Measurements from ENCODE around the gene AVPI1.

Gene AVPI1

DNA sequence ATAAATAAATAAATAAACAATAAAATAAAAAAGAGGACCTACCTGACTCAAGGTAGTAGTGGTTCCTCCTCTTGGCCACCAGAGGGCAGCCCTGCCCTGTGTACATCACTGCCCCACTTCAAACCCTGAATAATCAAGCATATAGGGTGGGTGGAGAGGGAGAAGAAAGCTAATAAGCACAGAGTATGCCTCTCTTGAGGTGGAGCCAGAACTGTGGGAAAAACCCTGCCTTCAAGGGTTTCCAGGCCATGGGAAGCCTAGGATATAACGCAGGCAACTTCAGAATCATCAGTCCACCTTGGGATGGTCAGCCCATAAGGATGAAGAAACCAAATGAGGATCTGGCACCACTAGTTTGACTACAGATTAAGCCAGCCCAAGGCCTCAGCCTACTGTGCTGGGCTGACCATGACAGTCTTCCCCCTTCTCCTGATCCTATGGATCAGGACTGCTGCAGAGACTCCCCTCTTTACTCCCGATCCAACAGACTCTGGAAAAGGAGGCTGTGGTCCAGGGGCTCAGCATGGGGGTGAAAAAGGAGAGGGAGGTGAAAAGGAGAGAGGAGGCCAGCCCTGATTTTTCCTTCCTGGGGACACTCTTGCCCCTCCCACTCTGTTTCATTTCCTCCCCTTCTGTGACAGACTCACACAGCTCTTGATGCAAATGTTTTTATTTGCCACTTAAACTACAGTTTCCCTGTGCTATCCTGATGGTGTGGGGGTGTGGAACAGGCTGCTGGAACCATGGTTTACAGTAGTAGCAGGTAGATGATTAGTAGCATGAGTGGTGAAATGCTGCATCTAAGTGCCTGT, 10.1 kb downstream of the AVPI1 start:
- H3K27ac ChIP-seq, result peak overlapping the region in 1 of 2 donors; percentile 49
- H3K4me3 ChIP-seq, result no peak overlapping the region
- DNase-seq (ENCODE audit: low spot score), result no peak
- TF ChIP-seq, protein P1, sequence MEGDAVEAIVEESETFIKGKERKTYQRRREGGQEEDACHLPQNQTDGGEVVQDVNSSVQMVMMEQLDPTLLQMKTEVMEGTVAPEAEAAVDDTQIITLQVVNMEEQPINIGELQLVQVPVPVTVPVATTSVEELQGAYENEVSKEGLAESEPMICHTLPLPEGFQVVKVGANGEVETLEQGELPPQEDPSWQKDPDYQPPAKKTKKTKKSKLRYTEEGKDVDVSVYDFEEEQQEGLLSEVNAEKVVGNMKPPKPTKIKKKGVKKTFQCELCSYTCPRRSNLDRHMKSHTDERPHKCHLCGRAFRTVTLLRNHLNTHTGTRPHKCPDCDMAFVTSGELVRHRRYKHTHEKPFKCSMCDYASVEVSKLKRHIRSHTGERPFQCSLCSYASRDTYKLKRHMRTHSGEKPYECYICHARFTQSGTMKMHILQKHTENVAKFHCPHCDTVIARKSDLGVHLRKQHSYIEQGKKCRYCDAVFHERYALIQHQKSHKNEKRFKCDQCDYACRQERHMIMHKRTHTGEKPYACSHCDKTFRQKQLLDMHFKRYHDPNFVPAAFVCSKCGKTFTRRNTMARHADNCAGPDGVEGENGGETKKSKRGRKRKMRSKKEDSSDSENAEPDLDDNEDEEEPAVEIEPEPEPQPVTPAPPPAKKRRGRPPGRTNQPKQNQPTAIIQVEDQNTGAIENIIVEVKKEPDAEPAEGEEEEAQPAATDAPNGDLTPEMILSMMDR (IDR thresholded peaks at IDR 0.05), result peak; percentile 88

- no peak for DNase-seq (ENCODE audit: low spot score)
- TF ChIP-seq, protein P1 (IDR thresholded peaks at IDR 0.05), result no peak
- Histone ChIP-seq H3K4me3 (no peak overlapping the region), H3K27ac (no peak overlapping the region)
These were observed 11.8 kb downstream of the AVPI1 start for GRCh38 chr10:97675222-97675621.

DNA sequence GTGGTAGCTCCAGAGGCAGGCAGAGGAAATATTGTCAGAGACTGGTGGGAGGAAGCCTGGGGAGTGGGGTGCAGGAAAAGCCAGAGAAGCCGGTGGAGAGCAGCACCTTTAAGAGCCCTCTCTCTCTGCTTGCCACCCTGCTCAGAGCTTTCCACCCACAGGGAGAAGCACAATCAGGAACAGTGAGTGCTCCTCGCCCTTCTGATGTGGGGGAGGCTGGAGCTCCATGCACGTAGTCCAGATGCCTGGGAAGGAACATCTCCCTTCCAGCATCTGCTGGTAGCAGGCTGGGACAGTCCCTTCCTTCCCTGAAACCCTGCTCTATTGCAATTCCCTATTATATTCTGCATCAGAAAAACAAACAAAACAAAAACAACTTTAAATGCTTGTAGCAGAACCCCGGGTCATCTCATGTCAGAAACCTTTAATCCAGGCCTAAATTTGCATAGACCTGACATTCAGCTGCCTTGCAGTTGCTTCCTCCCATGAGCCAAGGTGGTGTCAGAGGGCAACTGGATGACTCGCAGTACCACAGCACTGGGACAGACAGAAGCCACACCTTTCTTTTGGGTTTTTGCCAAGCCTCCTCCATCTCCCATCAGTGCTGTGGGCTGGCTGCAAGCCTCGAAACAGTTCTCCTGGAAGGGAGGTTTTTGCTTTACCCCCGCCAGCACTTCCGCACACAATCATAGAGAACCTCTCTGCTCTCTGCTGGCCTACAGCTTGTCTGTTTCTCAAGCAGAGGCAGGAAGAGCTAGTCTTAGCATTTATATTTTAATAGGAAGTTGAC, 13.1 kb downstream of the AVPI1 start:
- TF ChIP-seq, protein P1 (IDR thresholded peaks at IDR 0.05), result no peak
- DNase-seq (ENCODE audit: low spot score), result no peak
- no peak overlapping the region for H3K4me3 ChIP-seq
- H3K27ac ChIP-seq, result no peak overlapping the region

GRCh38 chr10:97669571-97669970, 17.5 kb downstream of the AVPI1 start:
- Histone ChIP-seq H3K27ac (no peak overlapping the region), H3K4me3 (no peak overlapping the region)
- no peak for DNase-seq (ENCODE audit: low spot score)
- TF ChIP-seq, protein P1 (IDR thresholded peaks at IDR 0.05), result no peak

DNA sequence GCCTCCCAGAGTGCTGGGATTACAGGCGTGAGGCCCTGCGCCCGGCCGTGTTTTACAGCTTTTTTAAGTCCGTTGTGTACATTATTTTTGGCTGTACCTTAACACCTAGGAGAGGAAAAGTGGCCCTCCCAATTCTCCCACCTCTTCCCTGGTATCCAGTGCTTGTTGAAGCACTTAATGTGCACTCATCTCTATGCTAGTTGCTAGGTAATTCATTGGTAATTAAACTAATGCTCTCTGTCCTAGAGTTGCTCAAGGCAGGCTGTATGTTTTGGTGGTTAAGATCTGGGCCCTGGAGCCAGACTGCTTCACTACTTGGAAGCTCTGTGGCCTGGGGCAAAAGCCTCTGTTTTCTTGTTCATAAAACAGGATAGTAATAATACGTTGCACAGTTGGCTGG, 19.6 kb downstream of the AVPI1 start:
- Histone ChIP-seq H3K4me3 (no peak overlapping the region), H3K27ac (no peak overlapping the region)
- no peak for DNase-seq (ENCODE audit: low spot score)
- TF ChIP-seq, protein P1 (IDR thresholded peaks at IDR 0.05), result no peak

DNA sequence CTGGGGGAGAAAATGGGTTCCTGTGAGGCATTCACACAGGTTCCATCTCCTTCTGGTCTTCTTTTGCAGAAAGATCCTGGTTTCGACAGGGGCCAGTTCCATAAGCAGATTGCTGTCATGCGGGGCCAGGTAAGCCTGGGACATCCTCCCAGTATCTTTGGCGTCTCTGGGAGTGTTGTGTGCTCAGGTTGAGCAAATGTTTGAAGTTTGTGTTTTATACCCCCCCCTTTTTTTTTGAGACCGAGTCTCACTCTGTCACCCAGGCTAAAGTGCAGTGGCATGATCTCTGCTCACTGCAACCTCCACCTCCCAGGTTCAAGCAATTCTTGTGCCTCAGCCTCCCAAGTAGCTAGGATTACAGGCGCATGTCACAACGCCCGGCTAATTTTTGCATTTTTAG, 20.0 kb downstream of the AVPI1 start:
- Histone ChIP-seq H3K27ac (no peak overlapping the region), H3K4me3 (no peak overlapping the region)
- no peak for DNase-seq (ENCODE audit: low spot score)
- TF ChIP-seq, protein P1 (IDR thresholded peaks at IDR 0.05), result no peak
